K562 (cell line): ENCODE results near the gene CFAP54. TPM values are rescaled to one million over a fixed set of nuclear protein-coding genes. Genes with fewer than 3 reads are reported as not detected.

Source experiments
- ATAC-seq: fragments of 200-7000 bp; cut with Tn5 transposase; 3 replicates; pipeline ENCODE4 v1.9.1; 2020; ENCODE audit warnings: moderate library complexity
- BruUV-seq: library from RNA; stranded (reverse); fragments of 400-500 nt; replicated peaks from 2 replicates; lab custom pipeline; 2021; lab: Mats Ljungman, UMichigan
- CTCF ChIA-PET: fragments of 300-600 bp; formaldehyde crosslinking; extraction: SDS; loops from one replicate; lab custom pipeline; 2021; ENCODE audit warnings: low intra/inter-chr PET ratio; lab: Yijun Ruan, JAX
- POLR2A ChIA-PET: fragments of 300-600, 350-650 bp; sonication (Branson Sonifier 250); formaldehyde crosslinking; extraction: SDS; loops from one replicate; lab custom pipeline; 2021; ENCODE audit warnings: antibody characterized with exemption, inconsistent platforms; lab: Yijun Ruan, JAX
- DNase-seq, 4 experiments: peaks; one replicate each; pipeline versions ENCODE4 v3.0.0 to v3.0.0-alpha.2; 2011 to 2018; ENCODE audit warnings: low spot score in 3 of 4, mixed read lengths in 3 of 4; ENCODE audit errors: extremely low read depth in 1 of 4
- FAIRE-seq: peaks from 2 replicates; lab custom pipeline; 2011; peaks lifted over from hg19 to GRCh38; lab: Jason Lieb, UNC
- H2AFZ ChIP-seq: 2 replicates; pipeline ENCODE4 v1.6.0; 2011; ENCODE audit warnings: low read depth, low read length, control low read depth, inconsistent platforms
- H3K27ac ChIP-seq: fragments of 200-600 bp; 3 replicates; pipeline ENCODE4 v1.8.0; 2011; ENCODE audit warnings: low read depth, mild to moderate bottlenecking, control low read depth, inconsistent platforms, low read length, moderate library complexity, mixed read lengths; ENCODE audit errors: extremely low read depth
- H3K27me3 ChIP-seq, 2 experiments: fragments of 300-600 bp in 1 of 2; 2 replicates in 1 of 2; 3 replicates in 1 of 2; pipeline versions ENCODE4 v1.6.0 to v1.8.0; 2011; ENCODE audit warnings: inconsistent platforms in 2 of 2, low read length in 2 of 2, mild to moderate bottlenecking in 1 of 2, mixed read lengths in 1 of 2, moderate library complexity in 1 of 2; ENCODE audit not compliant: control insufficient read depth in 2 of 2, insufficient read depth in 2 of 2
- H3K36me3 ChIP-seq: fragments of 300-600 bp; 3 replicates; pipeline ENCODE4 v1.8.0; 2011; ENCODE audit warnings: mild to moderate bottlenecking, low read length, inconsistent platforms; ENCODE audit not compliant: control insufficient read depth, insufficient read depth
- H3K4me1 ChIP-seq, 2 experiments: fragments of 200-600 bp in 1 of 2; replicated peaks in 1 of 2; 2 replicates in 1 of 2; 3 replicates in 1 of 2; pipeline versions ENCODE4 v1.5.1 to v1.8.0; 2011; ENCODE audit warnings: inconsistent platforms in 2 of 2, low read length in 2 of 2, mild to moderate bottlenecking in 1 of 2, mixed read lengths in 1 of 2, moderate library complexity in 1 of 2; ENCODE audit not compliant: control insufficient read depth in 2 of 2, insufficient read depth in 2 of 2
- H3K4me2 ChIP-seq: 2 replicates; pipeline ENCODE4 v1.6.1; 2011; ENCODE audit warnings: low read length, control low read depth, inconsistent platforms, mixed read lengths; ENCODE audit not compliant: insufficient read depth
- H3K4me3 ChIP-seq: fragments of 200-600 bp; sonication (generic), shearing (Covaris generic); 2 replicates; pipeline ENCODE4 v1.5.1; 2016; ENCODE audit warnings: control low read depth, inconsistent platforms
- H3K79me2 ChIP-seq: fragments of 200-600 bp; 3 replicates; pipeline ENCODE4 v1.8.0; 2011; ENCODE audit warnings: low read length, inconsistent platforms; ENCODE audit not compliant: control insufficient read depth, insufficient read depth
- H3K9ac ChIP-seq, 2 experiments: 2 replicates each; pipeline versions ENCODE4 v1.6.0 to v1.6.1; 2011; ENCODE audit warnings: low read depth in 2 of 2, low read length in 2 of 2, control low read depth in 1 of 2, inconsistent platforms in 1 of 2, mild to moderate bottlenecking in 1 of 2, mixed read lengths in 1 of 2; ENCODE audit not compliant: insufficient read depth in 1 of 2
- H3K9me1 ChIP-seq: one replicate; pipeline ENCODE4 v1.6.0; 2011; ENCODE audit warnings: inconsistent platforms, mild to moderate bottlenecking, low read length, moderate library complexity; ENCODE audit not compliant: control insufficient read depth, insufficient read depth
- H3K9me3 ChIP-seq: replicated peaks from 2 replicates; pipeline ENCODE4 v1.5.1; 2011; ENCODE audit warnings: low read depth, low read length, inconsistent platforms; ENCODE audit not compliant: control insufficient read depth, insufficient read depth
- H4K20me1 ChIP-seq: replicated peaks from 2 replicates; pipeline ENCODE4 v1.6.1; 2011; ENCODE audit warnings: low read length, inconsistent platforms, mixed read lengths; ENCODE audit not compliant: control insufficient read depth, insufficient read depth
- C11orf30 ChIP-seq: fragments of 450-650 bp; IDR thresholded peaks from 2 replicates; pipeline ENCODE4 v1.6.1; 2016; ENCODE audit warnings: low read depth, mild to moderate bottlenecking
- DEAF1 ChIP-seq: fragments of 450-650 bp; formaldehyde crosslinking; IDR thresholded peaks from 2 replicates; pipeline ENCODE4 v1.4.0; 2020; ENCODE audit warnings: mild to moderate bottlenecking, moderate library complexity
- HMGXB4 ChIP-seq: sonication (generic); formaldehyde crosslinking; IDR thresholded peaks from 2 replicates; pipeline ENCODE4 v1.8.1; 2023; ENCODE audit warnings: mild to moderate bottlenecking, missing genetic modification reagents
- MAFF ChIP-seq: IDR thresholded peaks from 2 replicates; pipeline ENCODE4 v1.6.1; 2012; ENCODE audit warnings: low read length, improper control_type of control experiment
- MAFG ChIP-seq: fragments of 450-650 bp; conservative IDR thresholded peaks from 2 replicates; pipeline ENCODE4 v1.6.1; 2016; ENCODE audit warnings: missing genetic modification characterization, missing compliant biosample characterization
- MAFK ChIP-seq: IDR thresholded peaks from 2 replicates; pipeline ENCODE4 v1.6.1; 2011; ENCODE audit warnings: low read length, improper control_type of control experiment
- MBD1 ChIP-seq: fragments of 250-450 bp; sonication (Bioruptor Pico); IDR thresholded peaks from 2 replicates; pipeline ENCODE4 v1.8.0; 2022; ENCODE audit warnings: inconsistent platforms
- NFYB ChIP-seq: IDR thresholded peaks from 2 replicates; pipeline ENCODE4 v1.6.1; 2011; ENCODE audit warnings: mild to moderate bottlenecking, moderate library complexity; ENCODE audit not compliant: insufficient read length; ENCODE audit errors: extremely low read depth
- PHF20 ChIP-seq: fragments of 450-650 bp; IDR thresholded peaks from 2 replicates; pipeline ENCODE4 v1.6.1; 2018; ENCODE audit not compliant: partially characterized antibody
- ZNF165 ChIP-seq: fragments of 250-450 bp; sonication (Bioruptor Pico); IDR thresholded peaks from 2 replicates; pipeline ENCODE4 v1.4.0; 2020; ENCODE audit warnings: borderline replicate concordance
- ZNF316 ChIP-seq: fragments of 450-650 bp; IDR thresholded peaks from 2 replicates; pipeline ENCODE4 v1.6.1; 2016
- ZNF699 ChIP-seq: fragments of 250-450 bp; sonication (Bioruptor Pico); IDR thresholded peaks from 2 replicates; pipeline ENCODE4 v1.8.0; 2021; ENCODE audit warnings: mild to moderate bottlenecking, moderate library complexity; ENCODE audit not compliant: insufficient replicate concordance
- WGBS: fragments of 100-300 bp; shearing (Covaris generic); methylation state at CpG from one replicate; pipeline ENCODE4 v1.1.6; 2016; ENCODE audit warnings: low coverage, mixed read lengths; ENCODE audit not compliant: insufficient coverage; ENCODE audit errors: missing lambda C conversion rate; 5-methylcytosine and 5-hydroxymethylcytosine counted together
- in situ Hi-C: fragments of 300-500 bp; cut with MboI; formaldehyde crosslinking; loops from 4 replicates; pipeline ENCODE4 v1.15.0; 2018; ENCODE audit warnings: inconsistent platforms, mixed read lengths
- intact Hi-C: fragments of 100-400 bp; cut with micrococcal nuclease; formaldehyde crosslinking; loops from 2 replicates; pipeline ENCODE4 v1.14.2; 2022
- polyA plus RNA-seq, 8 experiments: library from polyadenylated mRNA; depleted of rRNA in 4 of 8; stranded (reverse) in 5 of 8; unstranded in 3 of 8; fragments of >200 nt; fragmentation: Nextera tagmentation in 2 of 8; fragmentation: Illumina TruSeq in 1 of 8; extraction: Ambion mirVana in 2 of 8; extraction: Trizol in 1 of 8; gene quantifications; 2 replicates each; pipeline versions ENCODE4 v1.2.1 to v1.2.3, GENCODE V29; 2011 to 2014; ENCODE audit warnings: inconsistent platforms in 1 of 8, missing spikeins in 1 of 8
- total RNA-seq, 7 experiments: library from RNA; depleted of rRNA in 6 of 7; stranded (reverse); fragments of >200 nt in 6 of 7; fragmentation: Illumina TruSeq in 2 of 7; extraction: Trizol in 2 of 7; gene quantifications; 2 replicates each; pipeline versions ENCODE4 v1.2.1 to v1.2.3, GENCODE V29; 2011 to 2021; ENCODE audit warnings: low replicate concordance in 1 of 7

The CFAP54 gene
- total and polyA plus RNA-seq, 9 of the 15 experiments (the other 6 are each of a cell fraction or from before 2014, with no cell fraction given): 0.03 to 0.23 (median 0.10) TPM; not detected in 3

GRCh38 chr12:96780330-96780729, 291.0 kb downstream of the CFAP54 start:
- H3K9me1 ChIP-seq: no peaks in the 10 kb centered on the region
- no peak overlapping the region for H3K4me3 ChIP-seq
- ATAC-seq (no peak), FAIRE-seq (no peak)
- in situ Hi-C loops (no loop called here), intact Hi-C loops (no loop called here)
- no peak overlapping the region for H3K27ac ChIP-seq
- WGBS: 0% methylated on average over 2 of the region's 2 CpGs
- BruUV-seq: no TSS peak
- no peaks in the 10 kb centered on the region for H3K36me3 ChIP-seq
- H3K9ac ChIP-seq: no peak overlapping the region
- H3K9me3 ChIP-seq: no peaks in the 10 kb centered on the region
- H3K79me2 ChIP-seq: no peaks in the 10 kb centered on the region
- POLR2A ChIA-PET: no interaction called here
- CTCF ChIA-PET: no interaction called here
- H3K4me2 ChIP-seq: no peak overlapping the region
- H2AFZ ChIP-seq: no peak overlapping the region
- H4K20me1 ChIP-seq: no peaks in the 10 kb centered on the region
- TF ChIP-seq MBD1 (CRISPR knock-in tag): no peak
- TF ChIP-seq C11orf30: peak; percentile 52
- peak; percentile 67 for TF ChIP-seq ZNF316
- no peak for TF ChIP-seq ZNF165 (CRISPR knock-in tag)
- TF ChIP-seq MAFF: peak; percentile 44; the same call in 1 of the 2 replicates
- peak; percentile 52; the same call in 1 of the 2 replicates for TF ChIP-seq MAFG (tag)
- no peak for TF ChIP-seq NFYB
- TF ChIP-seq ZNF699 (CRISPR knock-in tag): no peak
- TF ChIP-seq PHF20: no peak
- TF ChIP-seq HMGXB4 (CRISPR knock-in tag): no peak
- no peak for TF ChIP-seq DEAF1 (CRISPR knock-in tag)
- TF ChIP-seq MAFK: peak; percentile 34; the same call in 1 of the 2 replicates
- TF ChIP-seq, all 486 proteins: peak for 5
- no peaks in the 10 kb centered on the region for H3K4me1 ChIP-seq
- no peak for DNase-seq
- H3K27me3 ChIP-seq: no peaks in the 10 kb centered on the region
